ENCODE measurements around the gene RAD9A.

RAD9A gene

GRCh38 chr11:67366961-67367760, 24.6 kb upstream of the RAD9A start:
- DNase-seq: peak; percentile 53 to 59
- TF ChIP-seq GATA1 (IDR thresholded peaks at IDR 0.05; ENCODE audit: low read depth, low read length) (no peak), POLR2A (IDR thresholded peaks at IDR 0.05; ENCODE audit: low read length) (no peak)

GRCh38 chr11:67367761-67368227, 24.0 kb upstream of the RAD9A start:
- TF ChIP-seq GATA1 (IDR thresholded peaks at IDR 0.05; ENCODE audit: low read depth, low read length) (no peak), POLR2A (IDR thresholded peaks at IDR 0.05; ENCODE audit: low read length) (no peak)
- DNase-seq: no peak

GRCh38 chr11:67368621-67369020, 23.2 kb upstream of the RAD9A start:
- DNase-seq: no peak
- TF ChIP-seq POLR2A (IDR thresholded peaks at IDR 0.05; ENCODE audit: low read length) (no peak), GATA1 (IDR thresholded peaks at IDR 0.05; ENCODE audit: low read depth, low read length) (no peak)

GRCh38 chr11:67369275-67369674, 22.5 kb upstream of the RAD9A start:
- no peak for DNase-seq
- TF ChIP-seq GATA1 (IDR thresholded peaks at IDR 0.05; ENCODE audit: low read depth, low read length) (no peak), POLR2A (IDR thresholded peaks at IDR 0.05; ENCODE audit: low read length) (no peak)

- TF ChIP-seq GATA1 (IDR thresholded peaks at IDR 0.05; ENCODE audit: low read depth, low read length) (no peak), POLR2A (IDR thresholded peaks at IDR 0.05; ENCODE audit: low read length) (no peak)
- no peak for DNase-seq
Observed at GRCh38 chr11:67369801-67370284, 21.9 kb upstream of the RAD9A start.

- TF ChIP-seq GATA1 (IDR thresholded peaks at IDR 0.05; ENCODE audit: low read depth, low read length): no peak
- no peak for TF ChIP-seq POLR2A (IDR thresholded peaks at IDR 0.05; ENCODE audit: low read length)
- DNase-seq: no peak
Observed at GRCh38 chr11:67370351-67371076, 21.3 kb upstream of the RAD9A start.

- no peak for TF ChIP-seq POLR2A (IDR thresholded peaks at IDR 0.05; ENCODE audit: low read length)
- TF ChIP-seq GATA1 (IDR thresholded peaks at IDR 0.05; ENCODE audit: low read depth, low read length): no peak
- DNase-seq: peak; percentile 56 to 63
Observed at GRCh38 chr11:67371189-67371910, 20.4 kb upstream of the RAD9A start.

- TF ChIP-seq POLR2A (IDR thresholded peaks at IDR 0.05; ENCODE audit: low read length) (no peak), GATA1 (IDR thresholded peaks at IDR 0.05; ENCODE audit: low read depth, low read length) (no peak)
Observed at GRCh38 chr11:67371911-67372320, 19.9 kb upstream of the RAD9A start.

GRCh38 chr11:67372321-67372992, 19.3 kb upstream of the RAD9A start:
- DNase-seq: peak; percentile 28 to 47
- no peak for TF ChIP-seq GATA1 (IDR thresholded peaks at IDR 0.05; ENCODE audit: low read depth, low read length)
- TF ChIP-seq POLR2A (IDR thresholded peaks at IDR 0.05; ENCODE audit: low read length): no peak

More at GRCh38 chr11:67371911-67372320, 19.9 kb upstream of the RAD9A start:
- no peak for DNase-seq

GRCh38 chr11:67372993-67373647, 18.7 kb upstream of the RAD9A start, which contains the start of gene CLCF1:
Gene CLCF1 (minus strand): TSS chr11:67373598. CDS start chr11:67373539, 59 bp downstream.
- TF ChIP-seq GATA1 (IDR thresholded peaks at IDR 0.05; ENCODE audit: low read depth, low read length): no peak
- TF ChIP-seq POLR2A (IDR thresholded peaks at IDR 0.05; ENCODE audit: low read length): no peak
- peak; percentile 58 to 74 for DNase-seq

- DNase-seq: peak; percentile 79 to 86
- TF ChIP-seq POLR2A (IDR thresholded peaks at IDR 0.05; ENCODE audit: low read length) (no peak), GATA1 (IDR thresholded peaks at IDR 0.05; ENCODE audit: low read depth, low read length) (no peak)
Observed at GRCh38 chr11:67373648-67374570, 17.9 kb upstream of the RAD9A start.

Measured in erythroblast (primary cell).